SU-DHL-6 (cell line): ENCODE data around the gene TRIM66.

Experiments used
- H2AFZ ChIP-seq: fragments of 200-600 bp; sonication (generic); 2 replicates; pipeline ENCODE4 v1.6.1; 2014; ENCODE audit warnings: low read depth, mild to moderate bottlenecking, moderate library complexity, mixed read lengths, antibody characterized with exemption, low read length; ENCODE audit not compliant: severe bottlenecking
- H3F3A ChIP-seq: fragments of 200-600 bp; shearing (Covaris generic); 2 replicates; pipeline ENCODE4 v1.6.0; 2016; ENCODE audit warnings: antibody characterized with exemption, mild to moderate bottlenecking; ENCODE audit not compliant: insufficient read depth
- H3K27ac ChIP-seq: fragments of 200-600 bp; sonication (generic); 2 replicates; pipeline ENCODE4 v1.5.1; 2016; ENCODE audit warnings: low read depth, mild to moderate bottlenecking, low read length, moderate library complexity, mixed read lengths
- H3K27me3 ChIP-seq: fragments of 200-600 bp; sonication (generic), shearing (Covaris generic); 2 replicates; pipeline ENCODE4 v1.6.0; 2014; ENCODE audit warnings: mild to moderate bottlenecking, low read length
- H3K36me3 ChIP-seq: fragments of 200-600 bp; sonication (generic); 2 replicates; pipeline ENCODE4 v1.6.1; 2014; ENCODE audit warnings: mild to moderate bottlenecking, low read length, mixed read lengths
- H3K4me2 ChIP-seq: fragments of 300-600, 200-600 bp; shearing (Covaris generic), sonication (generic); 2 replicates; pipeline ENCODE4 v1.6.0; 2014; ENCODE audit warnings: low read length, low read depth, mild to moderate bottlenecking; ENCODE audit not compliant: poor library complexity, severe bottlenecking
- H3K4me3 ChIP-seq: fragments of 200-600 bp; sonication (generic); 2 replicates; pipeline ENCODE4 v1.5.1; 2014; ENCODE audit warnings: antibody characterized with exemption, low read length, mild to moderate bottlenecking, mixed read lengths; ENCODE audit not compliant: insufficient read depth, poor library complexity, severe bottlenecking
- H3K79me2 ChIP-seq: fragments of 200-600 bp; sonication (generic); 2 replicates; pipeline ENCODE4 v1.6.1; 2014; ENCODE audit warnings: mild to moderate bottlenecking, low read length, moderate library complexity; ENCODE audit not compliant: insufficient read depth
- H3K9ac ChIP-seq: fragments of 200-600 bp; sonication (generic); 2 replicates; pipeline ENCODE4 v1.7.0; 2014; ENCODE audit warnings: mild to moderate bottlenecking, low read length
- H3K9me2 ChIP-seq: fragments of 200-600 bp; sonication (generic); replicated peaks from 2 replicates; pipeline ENCODE4 v1.6.1; 2014; ENCODE audit warnings: low read length; ENCODE audit not compliant: insufficient read depth
- H3K9me3 ChIP-seq: fragments of 200-600 bp; sonication (generic); 2 replicates; pipeline ENCODE4 v1.6.1; 2014; ENCODE audit warnings: low read length, mixed read lengths; ENCODE audit not compliant: insufficient read depth
- H4K20me1 ChIP-seq: fragments of 200-600 bp; sonication (generic); 2 replicates; pipeline ENCODE4 v1.6.1; 2014; ENCODE audit warnings: low read depth, mild to moderate bottlenecking, antibody characterized with exemption, low read length, moderate library complexity, mixed read lengths
- EZH2phosphoT487 ChIP-seq: fragments of 200-600 bp; sonication (generic), shearing (Covaris generic); conservative IDR thresholded peaks from 2 replicates; pipeline ENCODE4 v1.6.1; 2018; ENCODE audit warnings: mild to moderate bottlenecking, antibody characterized with exemption, low read length, moderate library complexity, mixed read lengths
- TF ChIP-seq, protein P1 (sequence below): fragments of 200-600 bp; sonication (generic); IDR thresholded peaks from one replicate; pipeline ENCODE4 v1.5.1; 2017; ENCODE audit warnings: antibody characterized with exemption, mild to moderate bottlenecking, low read length, moderate library complexity; ENCODE audit not compliant: insufficient read depth, poor library complexity, severe bottlenecking

The TRIM66 gene

DNA sequence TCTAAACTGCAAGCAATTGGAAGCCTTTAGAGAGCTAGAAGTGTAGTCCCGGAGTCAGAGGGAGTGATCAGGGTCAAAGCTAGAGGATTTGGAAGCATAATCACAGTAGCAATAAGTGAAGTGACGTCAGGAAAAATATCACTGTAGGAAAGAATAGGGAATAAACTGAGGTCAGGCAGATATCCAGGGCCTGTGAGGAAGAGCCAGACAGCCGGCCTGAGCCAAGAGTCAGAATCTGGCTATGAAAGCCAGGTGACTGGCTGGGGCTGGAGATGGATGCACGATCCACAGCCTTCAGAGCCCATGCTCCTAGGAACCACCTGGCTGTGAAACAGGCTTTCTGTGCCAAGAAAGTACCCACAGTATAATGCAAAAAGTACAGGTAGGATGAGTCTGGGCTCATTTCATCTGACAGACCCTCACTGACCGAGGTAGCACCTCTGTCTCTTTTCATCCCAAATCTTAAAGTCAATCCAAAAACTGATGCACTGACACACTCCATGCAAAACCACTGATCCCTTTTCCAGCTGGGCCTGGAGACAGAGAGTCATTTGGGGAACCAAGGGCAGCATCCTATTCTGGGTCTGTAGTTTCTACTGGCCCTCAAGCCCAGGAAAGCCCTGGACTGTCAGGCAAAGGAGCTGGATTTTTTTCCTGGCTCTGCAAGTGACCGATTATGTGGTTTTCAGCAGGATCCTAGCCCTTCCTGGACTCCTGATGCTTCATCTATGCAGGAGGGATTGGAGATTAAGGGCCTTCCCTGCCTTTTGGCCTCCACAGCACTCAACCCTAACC is 21.3 kb downstream of the TRIM66 start:
- Histone ChIP-seq H3K9me3 (no peaks in the 10 kb centered on the region), H3K4me2 (no peak overlapping the region), H3K36me3 (no peaks in the 10 kb centered on the region), H3F3A (no peaks in the 10 kb centered on the region), H3K27me3 (no peaks in the 10 kb centered on the region), H2AFZ (no peak overlapping the region), H3K9me2 (no peaks in the 10 kb centered on the region), H3K4me3 (no peak overlapping the region), H4K20me1 (no peaks in the 10 kb centered on the region), H3K27ac (no peak overlapping the region), H3K79me2 (no peaks in the 10 kb centered on the region), H3K9ac (no peak overlapping the region)
- TF ChIP-seq, protein P1, sequence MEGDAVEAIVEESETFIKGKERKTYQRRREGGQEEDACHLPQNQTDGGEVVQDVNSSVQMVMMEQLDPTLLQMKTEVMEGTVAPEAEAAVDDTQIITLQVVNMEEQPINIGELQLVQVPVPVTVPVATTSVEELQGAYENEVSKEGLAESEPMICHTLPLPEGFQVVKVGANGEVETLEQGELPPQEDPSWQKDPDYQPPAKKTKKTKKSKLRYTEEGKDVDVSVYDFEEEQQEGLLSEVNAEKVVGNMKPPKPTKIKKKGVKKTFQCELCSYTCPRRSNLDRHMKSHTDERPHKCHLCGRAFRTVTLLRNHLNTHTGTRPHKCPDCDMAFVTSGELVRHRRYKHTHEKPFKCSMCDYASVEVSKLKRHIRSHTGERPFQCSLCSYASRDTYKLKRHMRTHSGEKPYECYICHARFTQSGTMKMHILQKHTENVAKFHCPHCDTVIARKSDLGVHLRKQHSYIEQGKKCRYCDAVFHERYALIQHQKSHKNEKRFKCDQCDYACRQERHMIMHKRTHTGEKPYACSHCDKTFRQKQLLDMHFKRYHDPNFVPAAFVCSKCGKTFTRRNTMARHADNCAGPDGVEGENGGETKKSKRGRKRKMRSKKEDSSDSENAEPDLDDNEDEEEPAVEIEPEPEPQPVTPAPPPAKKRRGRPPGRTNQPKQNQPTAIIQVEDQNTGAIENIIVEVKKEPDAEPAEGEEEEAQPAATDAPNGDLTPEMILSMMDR = no peak
- TF ChIP-seq EZH2phosphoT487 = no peak

DNA sequence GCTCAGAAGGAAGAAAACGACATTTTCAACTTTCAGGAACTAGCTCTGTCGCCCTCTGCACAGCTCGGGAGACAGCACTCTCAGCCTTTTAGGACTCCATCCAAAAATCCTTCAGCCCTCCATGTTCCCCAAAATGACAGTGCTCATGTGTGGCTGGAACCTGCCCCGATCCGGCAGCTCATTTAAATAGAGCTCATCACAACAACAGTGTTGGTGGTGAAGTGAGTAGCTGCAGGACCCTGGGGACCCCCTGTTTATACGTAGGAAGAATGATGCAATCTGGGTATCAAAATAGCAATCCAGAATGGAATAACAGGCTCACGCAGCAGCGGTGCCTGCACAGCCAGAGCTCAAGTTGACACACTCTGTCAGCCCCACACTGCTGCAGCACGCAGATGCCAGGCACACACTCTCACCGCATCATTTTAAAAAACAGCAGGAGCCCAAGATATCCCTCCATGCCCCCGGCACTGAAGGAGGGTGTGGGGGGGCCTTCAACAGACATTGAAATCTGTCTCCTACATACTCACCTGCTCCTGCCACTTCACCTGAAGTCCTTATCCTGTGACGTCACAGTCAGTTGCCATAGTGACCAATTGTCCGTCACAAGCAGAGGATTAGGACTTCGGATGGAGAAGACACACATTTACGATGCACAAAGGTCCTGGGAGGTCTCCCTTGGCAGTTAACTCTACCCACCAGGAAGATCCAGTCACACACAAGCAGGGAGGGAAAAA is 24.0 kb downstream of the TRIM66 start:
- TF ChIP-seq EZH2phosphoT487 = no peak
- TF ChIP-seq, protein P1 = no peak
- no peaks in the 10 kb centered on the region for H3K27me3 ChIP-seq
- H2AFZ ChIP-seq = no peak overlapping the region
- no peak overlapping the region for H3K27ac ChIP-seq
- no peaks in the 10 kb centered on the region for H3K79me2 ChIP-seq
- no peaks in the 10 kb centered on the region for H3K9me3 ChIP-seq
- no peaks in the 10 kb centered on the region for H3F3A ChIP-seq
- H3K9me2 ChIP-seq = no peaks in the 10 kb centered on the region
- no peaks in the 10 kb centered on the region for H4K20me1 ChIP-seq
- H3K36me3 ChIP-seq = no peaks in the 10 kb centered on the region
- no peak overlapping the region for H3K9ac ChIP-seq
- H3K4me2 ChIP-seq = no peak overlapping the region
- no peak overlapping the region for H3K4me3 ChIP-seq

DNA sequence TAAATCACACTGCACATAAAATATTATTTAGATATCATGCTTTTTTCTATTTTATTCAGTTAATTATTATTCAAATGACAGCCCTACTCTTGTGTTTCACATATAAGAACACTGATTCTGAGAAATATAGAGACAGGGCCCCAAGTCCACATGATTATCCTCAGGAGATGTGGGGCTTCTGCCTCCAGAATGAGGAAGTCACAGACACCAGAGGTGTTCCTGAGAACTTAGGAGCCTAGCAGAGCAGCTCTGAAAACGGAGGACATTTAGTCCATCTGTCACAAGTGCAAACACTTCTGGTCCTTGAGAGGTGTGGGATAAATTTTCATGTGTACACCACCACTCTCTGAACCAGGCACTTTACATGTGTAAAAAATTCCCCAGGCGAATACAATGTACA is 26.2 kb downstream of the TRIM66 start:
- H3K9ac ChIP-seq = no peak overlapping the region
- no peaks in the 10 kb centered on the region for H3K27me3 ChIP-seq
- H3K4me2 ChIP-seq = no peak overlapping the region
- H3K27ac ChIP-seq = no peak overlapping the region
- H4K20me1 ChIP-seq = no peaks in the 10 kb centered on the region
- no peaks in the 10 kb centered on the region for H3K36me3 ChIP-seq
- TF ChIP-seq, protein P1 = no peak
- TF ChIP-seq EZH2phosphoT487 = no peak
- H3K9me3 ChIP-seq = no peaks in the 10 kb centered on the region
- no peaks in the 10 kb centered on the region for H3K79me2 ChIP-seq
- no peaks in the 10 kb centered on the region for H3F3A ChIP-seq
- H2AFZ ChIP-seq = no peak overlapping the region
- no peaks in the 10 kb centered on the region for H3K9me2 ChIP-seq
- no peak overlapping the region for H3K4me3 ChIP-seq
